Epithelial cell of esophagus (primary cell): ENCODE measurements around the gene GAPDHS.

Experiments used
- DNase-seq: peaks from one replicate; pipeline ENCODE4 v3.0.0; 2010; ENCODE audit warnings: low read depth
- H3K4me3 ChIP-seq: 2 replicates; pipeline ENCODE4 v1.5.1; 2011; ENCODE audit warnings: mild to moderate bottlenecking, low read length, control low read depth
- TF ChIP-seq, protein P1 (sequence below): IDR thresholded peaks from 2 replicates; pipeline ENCODE4 v1.5.1; 2011; ENCODE audit warnings: low read depth, mild to moderate bottlenecking, low read length, control low read depth, inconsistent platforms; ENCODE audit not compliant: insufficient read depth; ENCODE audit errors: missing control alignments

The GAPDHS gene

GRCh38 chr19:35551091-35551810 lies 18.0 kb downstream of the GAPDHS start:
- TF ChIP-seq, protein P1, sequence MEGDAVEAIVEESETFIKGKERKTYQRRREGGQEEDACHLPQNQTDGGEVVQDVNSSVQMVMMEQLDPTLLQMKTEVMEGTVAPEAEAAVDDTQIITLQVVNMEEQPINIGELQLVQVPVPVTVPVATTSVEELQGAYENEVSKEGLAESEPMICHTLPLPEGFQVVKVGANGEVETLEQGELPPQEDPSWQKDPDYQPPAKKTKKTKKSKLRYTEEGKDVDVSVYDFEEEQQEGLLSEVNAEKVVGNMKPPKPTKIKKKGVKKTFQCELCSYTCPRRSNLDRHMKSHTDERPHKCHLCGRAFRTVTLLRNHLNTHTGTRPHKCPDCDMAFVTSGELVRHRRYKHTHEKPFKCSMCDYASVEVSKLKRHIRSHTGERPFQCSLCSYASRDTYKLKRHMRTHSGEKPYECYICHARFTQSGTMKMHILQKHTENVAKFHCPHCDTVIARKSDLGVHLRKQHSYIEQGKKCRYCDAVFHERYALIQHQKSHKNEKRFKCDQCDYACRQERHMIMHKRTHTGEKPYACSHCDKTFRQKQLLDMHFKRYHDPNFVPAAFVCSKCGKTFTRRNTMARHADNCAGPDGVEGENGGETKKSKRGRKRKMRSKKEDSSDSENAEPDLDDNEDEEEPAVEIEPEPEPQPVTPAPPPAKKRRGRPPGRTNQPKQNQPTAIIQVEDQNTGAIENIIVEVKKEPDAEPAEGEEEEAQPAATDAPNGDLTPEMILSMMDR = no peak
- no peak overlapping the region for H3K4me3 ChIP-seq

GRCh38 chr19:35552534-35553384 lies 19.5 kb downstream of the GAPDHS start:
- no peak overlapping the region for H3K4me3 ChIP-seq
- DNase-seq = no peak
- TF ChIP-seq, protein P1 = no peak

More at GRCh38 chr19:35551091-35551810, 18.0 kb downstream of the GAPDHS start:
- no peak for DNase-seq

DNA sequence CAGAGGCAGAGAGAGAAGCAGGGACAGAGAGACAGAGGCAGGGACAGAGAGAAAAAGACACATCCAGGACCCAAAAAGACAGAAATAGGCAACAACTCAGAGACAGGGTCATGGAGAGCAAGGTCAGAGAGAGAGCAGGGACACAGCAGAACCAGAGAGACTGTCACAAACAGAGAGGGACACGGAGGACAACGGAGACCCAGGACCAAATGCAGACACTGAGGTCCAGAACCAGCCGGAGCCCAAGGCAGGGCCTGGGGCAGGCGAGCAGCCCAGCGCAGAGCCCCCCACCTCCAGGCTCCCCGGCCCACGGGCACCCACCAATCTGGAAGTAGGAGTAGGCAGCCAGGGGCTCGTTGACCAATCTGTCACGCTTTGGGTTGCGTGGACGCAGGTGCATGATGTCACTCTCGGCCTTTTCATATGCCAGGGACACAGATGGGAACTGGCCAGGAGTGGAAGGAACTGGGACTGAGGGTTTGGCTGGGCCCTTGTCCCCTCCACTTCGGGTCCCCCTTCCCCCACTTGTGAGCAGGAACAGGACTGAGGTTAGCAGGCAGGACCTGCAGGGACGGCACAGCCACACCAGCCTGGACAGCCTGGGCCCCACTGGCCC lies 20.2 kb downstream of the GAPDHS start:
- TF ChIP-seq, protein P1 = no peak
- DNase-seq = no peak
- no peak overlapping the region for H3K4me3 ChIP-seq

GRCh38 chr19:35554076-35554475 lies 20.8 kb downstream of the GAPDHS start:
- DNase-seq = no peak
- H3K4me3 ChIP-seq = no peak overlapping the region
- TF ChIP-seq, protein P1 = no peak

GRCh38 chr19:35555301-35556005 lies 22.2 kb downstream of the GAPDHS start:
- no peak for DNase-seq
- H3K4me3 ChIP-seq = no peak overlapping the region
- TF ChIP-seq, protein P1 = no peak

GRCh38 chr19:35556025-35556590 lies 22.9 kb downstream of the GAPDHS start:
- TF ChIP-seq, protein P1 = no peak
- H3K4me3 ChIP-seq = no peak overlapping the region
- no peak for DNase-seq
